Psoas muscle (tissue), 8 donors: Measurements from ENCODE around the gene SMARCA2. TPM values are rescaled to one million over a fixed set of nuclear protein-coding genes. Genes with fewer than 3 reads are reported as not detected.

Experiments used
- ATAC-seq, 4 donors: fragments of 200-7000 bp; cut with Tn5 transposase; one replicate each; pipeline ENCODE4 v1.9.1; 2020; ENCODE audit warnings: moderate library complexity in 3 of 4, mild to moderate bottlenecking in 2 of 4
- DNase-seq, 2 donors: peaks; one replicate each; pipeline ENCODE4 v3.0.0-alpha.2; 2020
- H3K27ac ChIP-seq: fragments of 200-600 bp; one replicate; pipeline ENCODE4 v1.8.0; 2022
- H3K27me3 ChIP-seq, 3 donors: fragments of 200-600 bp in 1 of 3; one replicate each; pipeline versions ENCODE4 v1.6.1 to v1.8.0; 2013 to 2022; ENCODE audit warnings: low read length in 2 of 3, mild to moderate bottlenecking in 2 of 3, moderate library complexity in 1 of 3; ENCODE audit not compliant: insufficient read depth in 3 of 3
- H3K36me3 ChIP-seq, 2 donors: fragments of 200-600 bp in 1 of 2; one replicate each; pipeline versions ENCODE4 v1.6.1 to v1.8.0; 2013 to 2022; ENCODE audit warnings: low read depth in 1 of 2, mild to moderate bottlenecking in 1 of 2, moderate library complexity in 1 of 2; ENCODE audit not compliant: insufficient read depth in 1 of 2
- H3K4me1 ChIP-seq: fragments of 200-600 bp; one replicate; pipeline ENCODE4 v1.8.0; 2022
- H3K4me3 ChIP-seq: fragments of 200-600 bp; one replicate; pipeline ENCODE4 v1.8.0; 2022; ENCODE audit warnings: mild to moderate bottlenecking
- H3K9me3 ChIP-seq: fragments of 200-600 bp; one replicate; pipeline ENCODE4 v1.8.0; 2022
- WGBS, 3 donors: extraction: QIAGEN DNeasy Blood & Tissue Kit; methylation state at CpG; one replicate each; pipeline versions ENCODE4 v1.1.6 to v1.1.7; 2013; 5-methylcytosine and 5-hydroxymethylcytosine counted together
- intact Hi-C, 2 donors: fragments of 100-400 bp; cut with DNase I; formaldehyde crosslinking; loops; one replicate each; pipeline versions ENCODE4 v1.11.0 to v1.14.2; 2022
- polyA plus RNA-seq, 3 donors: library from polyadenylated mRNA; stranded (reverse); fragments of 200-250 nt; gene quantifications; one replicate each; pipeline ENCODE4 v1.2.3, GENCODE V29; 2013
- total RNA-seq, 4 donors: library from RNA; stranded (reverse); fragmentation: NEBNext Ultra II Directional in 2 of 4; extraction: Animal tissue kit (Norgen Biotek cat#: 25700) in 2 of 4; gene quantifications; one replicate each; pipeline versions ENCODE4 v1.2.1 to v1.2.4, GENCODE V29; 2021 to 2023
- TF ChIP-seq, protein P1 (sequence below): fragments of 200-600 bp; IDR thresholded peaks from one replicate; pipeline ENCODE4 v1.8.0; 2022; ENCODE audit warnings: antibody characterized with exemption
- donor health status: healthy with polysubstance abuse.
- donor health status: DM: no; HTN: no; CAD: no; lungs with moderate emphysema.
- donor health status: Bipolar disorder and iron deficiency.
- donor health status: healthy.
- donor health status: DM: yes; HTN: yes; CAD: no.
- donor health status: DM: no; HTN: no; CAD: no.
- donor health status: DM: no; HTN: no; CAD: no.
- donor health status: DM: yes; HTN: yes; CAD: no.

SMARCA2 gene
- total and polyA plus RNA-seq, 7 donors = 13.8 to 97.2 (median 64.6) TPM

GRCh38 chr9:2096376-2096970, 81.3 kb downstream of the SMARCA2 start:
- ATAC-seq = no peak
- WGBS, 3 donors = 84 to 91% (median 89%) methylated on average over 6 of the region's 6 CpGs
- intact Hi-C loops = no loop called here

DNA sequence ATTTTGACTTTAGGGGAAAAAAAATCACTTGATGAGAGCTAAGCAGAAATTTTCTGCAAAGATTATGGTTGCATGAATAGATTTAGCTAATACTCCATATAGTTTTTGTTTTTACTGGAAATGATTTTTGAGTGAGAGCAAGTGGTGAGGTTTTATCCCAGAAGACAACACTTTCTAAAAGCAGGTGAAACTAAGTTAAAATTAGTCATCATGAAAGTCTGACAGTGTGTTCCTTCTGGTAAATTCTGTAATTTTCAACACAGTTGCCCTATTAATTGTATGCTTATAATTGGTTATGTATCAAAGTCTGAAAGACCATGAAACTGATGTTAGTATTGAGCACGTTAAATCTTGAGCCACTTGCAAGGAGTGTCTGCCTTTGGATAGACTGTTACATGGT, 91.5 kb downstream of the SMARCA2 start:
- intact Hi-C loops = no loop called here
- no peak overlapping the region for H3K27ac ChIP-seq
- DNase-seq = no peak
- TF ChIP-seq, protein P1, sequence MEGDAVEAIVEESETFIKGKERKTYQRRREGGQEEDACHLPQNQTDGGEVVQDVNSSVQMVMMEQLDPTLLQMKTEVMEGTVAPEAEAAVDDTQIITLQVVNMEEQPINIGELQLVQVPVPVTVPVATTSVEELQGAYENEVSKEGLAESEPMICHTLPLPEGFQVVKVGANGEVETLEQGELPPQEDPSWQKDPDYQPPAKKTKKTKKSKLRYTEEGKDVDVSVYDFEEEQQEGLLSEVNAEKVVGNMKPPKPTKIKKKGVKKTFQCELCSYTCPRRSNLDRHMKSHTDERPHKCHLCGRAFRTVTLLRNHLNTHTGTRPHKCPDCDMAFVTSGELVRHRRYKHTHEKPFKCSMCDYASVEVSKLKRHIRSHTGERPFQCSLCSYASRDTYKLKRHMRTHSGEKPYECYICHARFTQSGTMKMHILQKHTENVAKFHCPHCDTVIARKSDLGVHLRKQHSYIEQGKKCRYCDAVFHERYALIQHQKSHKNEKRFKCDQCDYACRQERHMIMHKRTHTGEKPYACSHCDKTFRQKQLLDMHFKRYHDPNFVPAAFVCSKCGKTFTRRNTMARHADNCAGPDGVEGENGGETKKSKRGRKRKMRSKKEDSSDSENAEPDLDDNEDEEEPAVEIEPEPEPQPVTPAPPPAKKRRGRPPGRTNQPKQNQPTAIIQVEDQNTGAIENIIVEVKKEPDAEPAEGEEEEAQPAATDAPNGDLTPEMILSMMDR = no peak
- H3K4me3 ChIP-seq = no peak overlapping the region
- H3K4me1 ChIP-seq = no peaks in the 10 kb centered on the region
- H3K36me3 ChIP-seq = peaks cover 6 to 97% of the 10 kb centered on the region in 2 donors
- WGBS, 3 donors = 69 to 91% (median 86%) methylated on average over 1 of the region's 1 CpG
- ATAC-seq = no peak
- H3K27me3 ChIP-seq = no peaks in the 10 kb centered on the region
- no peaks in the 10 kb centered on the region for H3K9me3 ChIP-seq

More at GRCh38 chr9:2096376-2096970, 81.3 kb downstream of the SMARCA2 start:
- TF ChIP-seq, protein P1 = no peak
- Histone ChIP-seq H3K4me3 (no peak overlapping the region), H3K4me1 (peaks cover 8% of the 10 kb centered on the region), H3K9me3 (no peaks in the 10 kb centered on the region), H3K27ac (no peak overlapping the region), H3K36me3 (peaks cover 9 to 83% of the 10 kb centered on the region in 2 donors), H3K27me3 (no peaks in the 10 kb centered on the region)
- no peak for DNase-seq

GRCh38 chr9:2107906-2108451, 92.8 kb downstream of the SMARCA2 start:
- DNase-seq (no peak), ATAC-seq (no peak)
- H3K9me3 ChIP-seq = no peaks in the 10 kb centered on the region
- intact Hi-C loops = no loop called here
- TF ChIP-seq, protein P1 = no peak
- no peak overlapping the region for H3K4me3 ChIP-seq
- H3K4me1 ChIP-seq = no peaks in the 10 kb centered on the region
- H3K27me3 ChIP-seq = no peaks in the 10 kb centered on the region
- WGBS, 3 donors = 73 to 81% (median 74%) methylated on average over 5 of the region's 5 CpGs
- H3K27ac ChIP-seq = no peak overlapping the region
- H3K36me3 ChIP-seq = peaks cover 8 to 97% of the 10 kb centered on the region in 2 donors

- Histone ChIP-seq H3K4me3 (no peak overlapping the region), H3K27ac (no peak overlapping the region), H3K4me1 (no peaks in the 10 kb centered on the region), H3K36me3 (peaks cover 8 to 97% of the 10 kb centered on the region in 2 donors), H3K9me3 (no peaks in the 10 kb centered on the region), H3K27me3 (no peaks in the 10 kb centered on the region)
- TF ChIP-seq, protein P1 = no peak
- ATAC-seq (no peak), DNase-seq (no peak)
- 43 to 50% (median 45%) methylated on average over 2 of the region's 2 CpGs for WGBS, 3 donors
- intact Hi-C loops = no loop called here
Observed at GRCh38 chr9:2109069-2109650, 94.0 kb downstream of the SMARCA2 start.
